ENCODE measurements around the gene FLNB. TPM values are rescaled to one million over a fixed set of nuclear protein-coding genes. Genes with fewer than 3 reads are reported as not detected.

The FLNB gene
- total and polyA plus RNA-seq, 2 of the 13 experiments (the other 11 are each of a cell fraction or from before 2014, with no cell fraction given) = 106 to 130 TPM

DNA sequence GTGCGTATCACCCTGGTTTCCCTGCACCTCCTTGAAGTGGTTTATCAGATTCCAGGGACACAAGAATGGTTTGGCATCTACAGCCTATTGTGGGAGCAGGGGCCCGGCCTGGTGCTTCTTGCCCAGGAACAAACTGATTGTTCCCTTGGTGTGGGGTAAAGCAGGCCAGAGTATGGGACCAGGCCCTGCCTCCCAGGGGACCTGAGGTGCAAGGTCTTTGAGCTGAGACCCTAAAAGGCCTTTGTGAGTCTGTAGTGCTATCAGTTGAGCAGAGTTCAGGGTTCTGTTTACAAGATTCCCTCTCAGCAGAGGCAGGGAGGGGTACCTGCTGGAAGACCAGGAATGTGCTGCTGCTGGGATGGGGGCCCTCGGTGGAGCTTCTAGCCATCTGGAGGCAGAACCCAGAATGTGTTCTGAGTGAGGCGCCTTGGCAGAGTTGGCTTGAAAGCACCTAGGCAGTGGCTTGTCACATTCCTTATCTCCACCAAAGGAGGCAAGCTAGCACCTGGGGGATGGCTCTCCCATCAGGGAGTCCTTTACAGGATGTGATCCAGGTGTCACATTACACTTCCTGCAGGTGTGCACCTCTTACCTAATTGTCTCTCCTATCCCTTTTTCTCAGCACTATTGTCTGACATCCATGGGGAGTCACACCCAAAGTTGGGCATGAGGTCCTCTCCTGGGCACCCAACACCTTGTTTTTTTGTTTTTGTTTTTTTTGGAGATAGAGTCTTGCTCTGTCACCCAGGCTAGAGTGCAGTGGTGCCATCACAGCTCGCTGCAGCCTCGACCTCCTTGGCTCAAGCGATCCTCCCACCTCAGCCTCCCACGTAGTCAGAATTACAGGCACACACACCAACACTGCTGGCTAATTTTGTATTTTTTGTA, 13.1 kb downstream of the FLNB start (continued):
- TF ChIP-seq HOXA9 (CRISPR knock-in tag; IDR thresholded peaks at IDR 0.05; ENCODE audit: borderline replicate concordance) (no peak), ZNF343 (CRISPR knock-in tag; IDR thresholded peaks at IDR 0.05) (no peak), ZNF138 (CRISPR knock-in tag; IDR thresholded peaks at IDR 0.05; ENCODE audit: low read depth) (no peak), ZNF263 (CRISPR knock-in tag; IDR thresholded peaks at IDR 0.05) (no peak), ZSCAN21 (CRISPR knock-in tag; IDR thresholded peaks at IDR 0.05; ENCODE audit: borderline replicate concordance) (peak; percentile 37; the same call in 1 of the 2 replicates), MED13 (CRISPR knock-in tag; IDR thresholded peaks at IDR 0.05) (peak; percentile 60; the same call in 1 of the 2 replicates), STAG1 (CRISPR knock-in tag; IDR thresholded peaks at IDR 0.05) (peak; percentile 45), ELF3 (CRISPR knock-in tag; IDR thresholded peaks at IDR 0.05) (0 out of 2 replicates have a peak, but pooled peaks have one; percentile 50), ZFP36L1 (CRISPR knock-in tag; IDR thresholded peaks at IDR 0.05) (peak; percentile 60; the same call in 1 of the 2 replicates), ZNF333 (CRISPR knock-in tag; IDR thresholded peaks at IDR 0.05; ENCODE audit: borderline replicate concordance) (0 out of 2 replicates have a peak, but pooled peaks have one; percentile 76), ZNF607 (CRISPR knock-in tag; IDR thresholded peaks at IDR 0.05; ENCODE audit: borderline replicate concordance) (peak; percentile 74; the same call in 1 of the 2 replicates), ZNF292 (CRISPR knock-in tag; IDR thresholded peaks at IDR 0.05; ENCODE audit: borderline replicate concordance, low read depth) (peak; percentile 75; the same call in 1 of the 2 replicates), ISL2 (CRISPR knock-in tag; IDR thresholded peaks at IDR 0.05) (peak; percentile 81; the same call in 1 of the 2 replicates), SALL1 (CRISPR knock-in tag; IDR thresholded peaks at IDR 0.05) (peak; percentile 94), HIVEP1 (CRISPR knock-in tag; IDR thresholded peaks at IDR 0.05) (peak; percentile 53; the same call in 1 of the 2 replicates), AKAP8 (CRISPR knock-in tag; IDR thresholded peaks at IDR 0.05) (0 out of 2 replicates have a peak, but pooled peaks have one; percentile 42), ARNT2 (CRISPR knock-in tag; IDR thresholded peaks at IDR 0.05; ENCODE audit: low read depth) (no peak), ZEB1 (IDR thresholded peaks at IDR 0.05; ENCODE audit: insufficient replicate concordance, low read depth) (peak; percentile 89), ZNF766 (CRISPR knock-in tag; IDR thresholded peaks at IDR 0.05; ENCODE audit: borderline replicate concordance) (peak; percentile 38; the same call in 1 of the 2 replicates), MTF1 (CRISPR knock-in tag; IDR thresholded peaks at IDR 0.05) (no peak), RARA (CRISPR knock-in tag; IDR thresholded peaks at IDR 0.05) (peak; percentile 76), MED1 (CRISPR knock-in tag; IDR thresholded peaks at IDR 0.05) (peak; percentile 88), ZFY (CRISPR knock-in tag; IDR thresholded peaks at IDR 0.05) (peak; percentile 76), ZNF329 (CRISPR knock-in tag; IDR thresholded peaks at IDR 0.05; ENCODE audit: low read depth) (no peak), KDM5B (CRISPR knock-in tag; IDR thresholded peaks at IDR 0.05; ENCODE audit: borderline replicate concordance) (no peak; the same call in 1 of the 2 replicates), PHF21A (CRISPR knock-in tag; IDR thresholded peaks at IDR 0.05) (peak; percentile 82), ZNF136 (CRISPR knock-in tag; IDR thresholded peaks at IDR 0.05; ENCODE audit: low read depth) (0 out of 2 replicates have a peak, but pooled peaks have one; percentile 23), DMAP1 (CRISPR knock-in tag; IDR thresholded peaks at IDR 0.05) (0 out of 2 replicates have a peak, but pooled peaks have one; percentile 23), ZNF629 (CRISPR knock-in tag; conservative IDR thresholded peaks at IDR 0.05) (0 out of 2 replicates have a peak, but pooled peaks have one; percentile 51), FOXA1 (IDR thresholded peaks at IDR 0.05) (no peak), FOXA1 (CRISPR knock-in tag; IDR thresholded peaks at IDR 0.05) (peak; percentile 72)
